Lower lobe of right lung (tissue), 2 donors: ENCODE data around the gene KDR. TPM values are rescaled to one million over a fixed set of nuclear protein-coding genes. Genes with fewer than 3 reads are reported as not detected.

Source experiments
- ATAC-seq, 2 donors: fragments of 200-7000 bp; cut with Tn5 transposase; one replicate each; pipeline ENCODE4 v1.9.1; 2020 to 2022; ENCODE audit warnings: mild to moderate bottlenecking in 2 of 2, moderate library complexity in 2 of 2
- DNase-seq: peaks from one replicate; pipeline ENCODE4 v3.0.0-alpha.2; 2020
- H3K27ac ChIP-seq: fragments of 200-600 bp; one replicate; pipeline ENCODE4 v1.8.0; 2022
- H3K27me3 ChIP-seq: fragments of 200-600 bp; one replicate; pipeline ENCODE4 v1.8.0; 2022; ENCODE audit warnings: low read depth
- H3K36me3 ChIP-seq: fragments of 200-600 bp; one replicate; pipeline ENCODE4 v1.8.0; 2022; ENCODE audit warnings: mild to moderate bottlenecking
- H3K4me1 ChIP-seq: fragments of 200-600 bp; one replicate; pipeline ENCODE4 v1.8.0; 2022
- H3K4me3 ChIP-seq: fragments of 200-600 bp; one replicate; pipeline ENCODE4 v1.8.0; 2022; ENCODE audit warnings: mild to moderate bottlenecking
- H3K9me3 ChIP-seq: fragments of 200-600 bp; one replicate; pipeline ENCODE4 v1.8.0; 2022
- CTCF ChIP-seq: fragments of 200-600 bp; IDR thresholded peaks from one replicate; pipeline ENCODE4 v1.8.0; 2022; ENCODE audit warnings: antibody characterized with exemption, mild to moderate bottlenecking
- intact Hi-C: fragments of 100-400 bp; cut with DNase I; formaldehyde crosslinking; loops from one replicate; pipeline ENCODE4 v1.11.0; 2022
- total RNA-seq: library from RNA; stranded (reverse); fragmentation: NEBNext Ultra II Directional; extraction: Animal tissue kit (Norgen Biotek cat#: 25700); gene quantifications from one replicate; pipeline ENCODE4 v1.2.1, GENCODE V29; 2021
- donor health status: DM: no; HTN: yes; CAD: no; lungs with severe emphysema.

KDR gene
- total RNA-seq, 1 donor from 2014 or later = 55.8 TPM

- ATAC-seq = no peak
- H3K4me3 ChIP-seq = no peak overlapping the region
- TF ChIP-seq CTCF = no peak
- intact Hi-C loops = no loop called here
- no peaks in the 10 kb centered on the region for H3K4me1 ChIP-seq
- peaks cover 23% of the 10 kb centered on the region for H3K36me3 ChIP-seq
- H3K27me3 ChIP-seq = no peaks in the 10 kb centered on the region
- H3K27ac ChIP-seq = no peak overlapping the region
- no peak for DNase-seq
- no peaks in the 10 kb centered on the region for H3K9me3 ChIP-seq
Measured at GRCh38 chr4:55117511-55117910, 7.9 kb downstream of the KDR start.

GRCh38 chr4:55116450-55116849 is 8.9 kb downstream of the KDR start:
- Histone ChIP-seq H3K27me3 (no peaks in the 10 kb centered on the region), H3K36me3 (peaks cover 23% of the 10 kb centered on the region), H3K4me1 (no peaks in the 10 kb centered on the region), H3K27ac (no peak overlapping the region), H3K4me3 (no peak overlapping the region), H3K9me3 (no peaks in the 10 kb centered on the region)
- no peak for ATAC-seq
- intact Hi-C loops = no loop called here
- no peak for DNase-seq
- TF ChIP-seq CTCF = no peak

DNA sequence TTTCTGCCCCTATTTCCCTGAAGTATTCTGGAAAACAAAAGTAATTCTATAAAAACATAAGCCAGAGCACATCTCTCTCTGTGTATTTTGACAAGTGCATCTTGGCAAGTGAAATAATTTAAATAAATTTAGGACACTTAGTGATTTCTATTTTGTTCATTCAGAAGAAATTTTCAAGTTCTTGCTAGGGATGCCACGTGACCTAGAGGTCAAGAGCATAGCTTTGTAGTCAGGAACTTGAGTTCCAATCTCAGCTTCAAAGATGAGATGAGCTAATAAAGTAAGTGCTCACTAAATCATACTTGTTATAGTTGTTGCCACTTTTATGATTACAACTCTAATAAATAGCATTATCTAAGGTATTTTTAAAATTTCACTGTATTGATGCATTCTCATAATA is 13.8 kb downstream of the KDR start:
- H3K4me3 ChIP-seq = no peak overlapping the region
- ATAC-seq = no peak
- no peak for TF ChIP-seq CTCF

GRCh38 chr4:55110131-55110530 is 15.3 kb downstream of the KDR start:
- DNase-seq (no peak), ATAC-seq (no peak)
- intact Hi-C loops = no loop called here
- H3K27ac ChIP-seq = no peak overlapping the region
- no peaks in the 10 kb centered on the region for H3K4me1 ChIP-seq
- H3K36me3 ChIP-seq = peaks cover 58% of the 10 kb centered on the region
- H3K9me3 ChIP-seq = no peaks in the 10 kb centered on the region
- TF ChIP-seq CTCF = no peak
- no peaks in the 10 kb centered on the region for H3K27me3 ChIP-seq
- no peak overlapping the region for H3K4me3 ChIP-seq

More for the DNA sequence above, 13.8 kb downstream of the KDR start:
- H3K4me1 ChIP-seq = no peaks in the 10 kb centered on the region
- H3K9me3 ChIP-seq = no peaks in the 10 kb centered on the region
- no peak overlapping the region for H3K27ac ChIP-seq
- H3K27me3 ChIP-seq = no peaks in the 10 kb centered on the region
- peaks cover 51% of the 10 kb centered on the region for H3K36me3 ChIP-seq
- DNase-seq = no peak
- intact Hi-C loops = no loop called here

DNA sequence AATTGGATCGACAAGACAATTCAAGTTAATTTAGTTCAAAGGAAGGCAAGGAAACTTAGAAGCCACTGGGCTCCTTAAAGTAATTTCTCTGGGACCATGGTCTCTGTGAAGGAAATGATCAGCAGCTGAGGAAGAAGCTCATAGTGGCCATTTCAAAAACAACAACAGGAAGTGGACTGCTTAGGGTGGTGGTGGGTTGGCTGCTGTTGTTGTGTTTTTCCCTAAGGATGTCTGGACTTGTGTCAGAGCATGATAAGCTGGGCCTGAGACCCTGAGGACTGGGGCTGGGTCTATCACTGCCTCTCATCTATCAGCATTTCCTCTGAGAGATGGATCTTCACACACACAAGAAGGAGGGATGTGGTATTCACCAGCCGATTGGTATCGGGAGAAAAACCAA is 18.3 kb downstream of the KDR start:
- TF ChIP-seq CTCF = no peak
- H3K27me3 ChIP-seq = no peaks in the 10 kb centered on the region
- peaks cover 3% of the 10 kb centered on the region for H3K4me1 ChIP-seq
- intact Hi-C loops = no loop called here
- no peak for ATAC-seq
- H3K36me3 ChIP-seq = peaks cover 56% of the 10 kb centered on the region
- H3K9me3 ChIP-seq = no peaks in the 10 kb centered on the region
- DNase-seq = no peak
- H3K27ac ChIP-seq = peak overlapping the region; percentile 14
- no peak overlapping the region for H3K4me3 ChIP-seq

DNA sequence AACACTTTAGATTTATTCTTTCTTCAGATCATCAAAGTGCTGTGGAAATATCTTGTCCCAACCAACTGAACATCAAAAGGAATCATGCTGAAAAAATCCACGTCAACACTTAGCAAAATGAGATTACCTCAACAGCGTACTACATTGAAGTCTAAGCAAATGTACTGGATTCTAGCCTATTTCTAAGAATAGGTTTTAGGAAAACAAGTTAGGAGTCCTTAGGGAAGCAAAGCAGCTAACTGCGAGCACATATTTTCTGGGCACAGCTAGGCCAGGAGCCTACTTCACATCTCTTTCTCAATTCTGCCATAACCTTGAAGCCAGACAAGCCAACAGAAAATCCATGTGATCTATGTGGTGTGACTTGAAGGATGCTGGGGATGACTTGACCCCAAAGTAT is 22.2 kb downstream of the KDR start:
- Histone ChIP-seq H3K27me3 (no peaks in the 10 kb centered on the region), H3K9me3 (no peaks in the 10 kb centered on the region), H3K27ac (no peak overlapping the region), H3K36me3 (peaks cover 43% of the 10 kb centered on the region), H3K4me1 (peaks cover 3% of the 10 kb centered on the region), H3K4me3 (no peak overlapping the region)
- no peak for ATAC-seq
- intact Hi-C loops = no loop called here
- no peak for DNase-seq
- TF ChIP-seq CTCF = no peak
